Activated effector memory CD4-positive, alpha-beta T cell treated with Interleukin-2 at 50 U/mL for 16 hours (primary cell): ENCODE results near the gene SRPX2.
"Not testable (repeated sequence)": the region's sequence is repeated elsewhere in the genome, so short reads cannot be mapped to it uniquely, and the experiment has no call there.

Experiments used
- DNase-seq: peaks from one replicate; pipeline ENCODE4 v3.0.0-alpha.2; 2020

The SRPX2 gene

GRCh38 chrX:100704581-100705203, 60.7 kb downstream of the SRPX2 start:
- no peak for DNase-seq

- DNase-seq, result no peak
These were observed 66.8 kb downstream of the SRPX2 start for GRCh38 chrX:100710816-100711215.

- DNase-seq, result no peak
These were observed 73.4 kb downstream of the SRPX2 start for GRCh38 chrX:100717363-100717762.

GRCh38 chrX:100719139-100719538, 75.1 kb downstream of the SRPX2 start:
- no peak for DNase-seq

GRCh38 chrX:100720301-100720700, 76.3 kb downstream of the SRPX2 start:
- DNase-seq, result no peak

- DNase-seq, result no peak
These were observed 77.3 kb downstream of the SRPX2 start for GRCh38 chrX:100721328-100721727.

GRCh38 chrX:100724006-100724405, 80.0 kb downstream of the SRPX2 start:
- DNase-seq, result not testable (repeated sequence)
